ENCODE results near the gene FECH. TPM values are rescaled to one million over a fixed set of nuclear protein-coding genes. Genes with fewer than 3 reads are reported as not detected.

The FECH gene
- total RNA-seq, 4 donors from 2014 or later = 19.3 to 25.0 (median 21.9) TPM

DNA sequence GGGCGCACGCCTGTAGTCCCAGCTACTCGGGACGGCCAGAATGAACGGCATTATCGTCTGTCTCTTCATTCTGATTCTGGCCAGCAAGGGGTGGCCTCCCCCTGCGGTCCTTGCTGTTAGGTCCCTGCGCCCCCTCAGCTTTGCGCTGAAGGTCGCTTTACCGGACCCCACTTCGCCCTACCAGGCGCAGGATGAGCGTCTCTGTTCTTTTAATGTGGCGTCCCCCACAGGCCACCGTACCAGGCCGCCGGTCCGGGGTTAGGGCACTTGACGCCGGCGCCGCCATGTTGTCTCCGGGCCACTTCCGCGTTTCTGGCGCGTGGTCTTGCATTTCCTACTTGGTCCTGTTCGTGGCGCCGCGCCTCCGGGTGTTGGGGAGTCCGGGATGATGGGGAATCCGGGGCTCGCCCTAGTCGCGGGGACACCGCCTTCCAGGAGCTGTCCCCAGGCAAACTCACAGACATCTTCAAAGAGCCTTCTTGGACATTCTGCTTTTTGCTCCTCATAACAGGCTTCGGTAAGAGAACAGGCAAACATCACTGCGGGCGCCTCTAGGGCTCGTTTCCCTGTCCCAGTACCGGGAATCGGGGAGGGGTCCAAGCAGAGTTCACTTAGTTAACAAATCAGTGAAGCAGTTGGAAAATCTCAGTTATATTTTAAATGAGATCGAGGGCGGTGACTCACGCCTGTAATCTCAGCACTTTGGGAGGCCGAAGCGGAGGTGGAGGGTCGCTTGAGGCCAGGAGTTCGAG, 43.7 kb upstream of the FECH start:
- Histone ChIP-seq H3K27ac (peak overlapping the region; percentile 64 to 79 (median 74)), H3K27me3 (no peaks in the 10 kb centered on the region), H3K4me1 (peaks cover 0 to 9% (median 3%) of the 10 kb centered on the region in 4 donors), H3K36me3 (no peaks in the 10 kb centered on the region), H3K4me3 (peak overlapping the region; percentile 42 to 68 (median 59)), H3K9me3 (no peaks in the 10 kb centered on the region)
- TF ChIP-seq, protein P1, sequence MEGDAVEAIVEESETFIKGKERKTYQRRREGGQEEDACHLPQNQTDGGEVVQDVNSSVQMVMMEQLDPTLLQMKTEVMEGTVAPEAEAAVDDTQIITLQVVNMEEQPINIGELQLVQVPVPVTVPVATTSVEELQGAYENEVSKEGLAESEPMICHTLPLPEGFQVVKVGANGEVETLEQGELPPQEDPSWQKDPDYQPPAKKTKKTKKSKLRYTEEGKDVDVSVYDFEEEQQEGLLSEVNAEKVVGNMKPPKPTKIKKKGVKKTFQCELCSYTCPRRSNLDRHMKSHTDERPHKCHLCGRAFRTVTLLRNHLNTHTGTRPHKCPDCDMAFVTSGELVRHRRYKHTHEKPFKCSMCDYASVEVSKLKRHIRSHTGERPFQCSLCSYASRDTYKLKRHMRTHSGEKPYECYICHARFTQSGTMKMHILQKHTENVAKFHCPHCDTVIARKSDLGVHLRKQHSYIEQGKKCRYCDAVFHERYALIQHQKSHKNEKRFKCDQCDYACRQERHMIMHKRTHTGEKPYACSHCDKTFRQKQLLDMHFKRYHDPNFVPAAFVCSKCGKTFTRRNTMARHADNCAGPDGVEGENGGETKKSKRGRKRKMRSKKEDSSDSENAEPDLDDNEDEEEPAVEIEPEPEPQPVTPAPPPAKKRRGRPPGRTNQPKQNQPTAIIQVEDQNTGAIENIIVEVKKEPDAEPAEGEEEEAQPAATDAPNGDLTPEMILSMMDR (IDR thresholded peaks at IDR 0.05) = peak; percentile 11 to 89 (median 78)
- TF ChIP-seq POLR2A (IDR thresholded peaks at IDR 0.05) = peak in 1 of 2 donors; percentile 54
- DNase-seq = peak; percentile 98 to 99 (median 98)

DNA sequence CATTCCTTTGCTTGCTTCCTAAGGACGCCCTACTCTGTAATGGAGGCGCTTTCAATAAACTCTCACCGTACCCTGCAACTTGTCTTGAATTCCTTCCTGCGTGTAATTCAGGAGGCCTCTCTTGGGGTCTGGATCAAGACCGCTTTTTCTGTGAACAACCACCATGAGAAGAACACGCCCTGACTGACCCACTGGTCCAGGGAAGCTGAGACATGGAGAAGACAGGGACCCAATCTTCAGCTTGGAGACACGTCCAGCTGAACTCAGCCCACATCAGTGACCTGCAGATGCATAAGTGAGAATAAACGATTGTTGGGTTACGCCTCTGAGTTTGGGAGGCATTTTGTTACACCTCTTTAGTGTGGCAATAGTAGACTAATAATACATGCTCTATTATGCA, 42.9 kb upstream of the FECH start:
- peak overlapping the region in 2 of 4 donors; percentile 77 to 79 for H3K27ac ChIP-seq
- no peaks in the 10 kb centered on the region for H3K36me3 ChIP-seq
- no peak for TF ChIP-seq POLR2A (IDR thresholded peaks at IDR 0.05)
- TF ChIP-seq, protein P1 (IDR thresholded peaks at IDR 0.05) = no peak
- H3K9me3 ChIP-seq = no peaks in the 10 kb centered on the region
- H3K27me3 ChIP-seq = no peaks in the 10 kb centered on the region
- peaks cover 0 to 9% (median 3%) of the 10 kb centered on the region in 4 donors for H3K4me1 ChIP-seq
- DNase-seq = no peak
- peak overlapping the region in 3 of 4 donors; percentile 52 to 68 (median 66) for H3K4me3 ChIP-seq

DNA sequence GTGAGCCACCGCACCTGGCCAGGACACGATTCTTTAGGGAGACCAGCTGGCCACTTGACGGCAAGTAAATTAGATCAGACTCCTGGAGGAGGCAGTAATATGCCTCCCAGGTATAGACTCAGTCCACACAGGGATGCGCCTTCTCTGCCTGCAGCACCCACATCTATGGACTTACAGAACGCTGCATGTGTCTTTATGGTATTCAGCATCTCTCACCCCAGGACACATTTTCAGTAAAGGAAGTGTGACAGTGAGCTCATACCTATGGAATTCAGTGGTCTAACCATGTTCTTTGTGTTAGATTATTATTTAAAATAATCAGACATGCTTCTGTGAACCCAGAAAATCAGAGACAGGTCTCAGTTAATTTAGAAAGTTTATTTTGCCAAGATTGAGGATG, 41.0 kb upstream of the FECH start:
- Histone ChIP-seq H3K4me3 (no peak overlapping the region), H3K36me3 (no peaks in the 10 kb centered on the region), H3K9me3 (no peaks in the 10 kb centered on the region), H3K4me1 (peaks cover 0 to 9% (median 3%) of the 10 kb centered on the region in 4 donors), H3K27ac (no peak overlapping the region), H3K27me3 (no peaks in the 10 kb centered on the region)
- no peak for DNase-seq
- TF ChIP-seq POLR2A (IDR thresholded peaks at IDR 0.05) = no peak
- TF ChIP-seq, protein P1 (IDR thresholded peaks at IDR 0.05) = no peak

DNA sequence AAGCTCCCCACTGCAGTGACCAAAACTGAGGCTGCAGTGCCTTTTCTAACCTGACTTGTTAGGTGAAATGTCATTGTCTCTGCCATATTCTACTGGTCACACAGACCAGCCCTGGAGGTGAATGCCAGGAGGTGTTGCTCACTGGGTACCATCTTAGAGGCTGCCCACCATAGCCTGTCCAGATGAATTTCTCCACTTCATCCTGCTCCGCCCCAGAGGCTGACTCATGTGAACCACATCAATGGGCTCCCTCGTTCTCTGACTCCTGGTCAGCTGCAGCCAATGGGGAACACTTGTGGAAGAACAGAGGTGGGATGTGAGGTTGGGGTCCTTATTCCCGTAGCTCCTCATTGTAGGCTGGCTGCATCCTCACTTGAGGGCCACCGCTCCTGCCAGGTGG, 38.5 kb upstream of the FECH start:
- no peaks in the 10 kb centered on the region for H3K27me3 ChIP-seq
- H3K9me3 ChIP-seq = no peaks in the 10 kb centered on the region
- H3K4me3 ChIP-seq = no peak overlapping the region
- H3K4me1 ChIP-seq = peaks cover 0 to 10% (median 5%) of the 10 kb centered on the region in 4 donors
- H3K27ac ChIP-seq = no peak overlapping the region
- peaks cover 0 to 5% (median 0%) of the 10 kb centered on the region in 3 donors for H3K36me3 ChIP-seq
- TF ChIP-seq POLR2A (IDR thresholded peaks at IDR 0.05) = no peak
- TF ChIP-seq, protein P1 (IDR thresholded peaks at IDR 0.05) = no peak
- DNase-seq = no peak

DNA sequence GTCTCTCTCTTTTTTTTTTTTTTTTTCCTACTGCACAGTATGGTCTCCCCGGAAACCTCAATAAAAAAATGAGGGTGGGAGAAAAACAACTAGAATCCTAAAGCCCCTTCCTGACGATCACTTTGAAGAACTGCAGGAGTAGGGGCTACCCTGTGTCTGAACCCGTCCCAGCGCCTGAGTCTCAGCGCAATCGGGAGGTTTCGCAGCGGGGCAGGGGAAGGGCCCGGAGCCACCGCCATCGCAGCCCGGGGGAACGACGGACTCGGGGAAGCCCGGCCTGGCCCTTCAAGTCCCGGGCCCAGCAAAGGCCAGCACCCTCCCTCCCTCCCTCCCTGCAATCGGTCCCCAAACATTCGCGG, 34.7 kb upstream of the FECH start:
- Histone ChIP-seq H3K4me3 (peak overlapping the region; percentile 73 to 90 (median 84)), H3K9me3 (no peaks in the 10 kb centered on the region)

More for the DNA sequence above, 34.7 kb upstream of the FECH start:
- DNase-seq = no peak
- H3K27ac ChIP-seq = peak overlapping the region; percentile 86 to 94 (median 91)
- TF ChIP-seq POLR2A (IDR thresholded peaks at IDR 0.05) = no peak
- TF ChIP-seq, protein P1 (IDR thresholded peaks at IDR 0.05) = no peak
- H3K27me3 ChIP-seq = no peaks in the 10 kb centered on the region
- peaks cover 0 to 28% (median 0%) of the 10 kb centered on the region in 3 donors for H3K36me3 ChIP-seq
- H3K4me1 ChIP-seq = peaks cover 0 to 17% (median 5%) of the 10 kb centered on the region in 4 donors
